ENCODE measurements around the gene MELK.
"Not testable (repeated sequence)": the region's sequence is repeated elsewhere in the genome, so short reads cannot be mapped to it uniquely, and the experiment has no call there.

Gene MELK
- 0.33 to 5.5 (median 2.1) reads per million in 3 experiments for total RNA-seq

GRCh38 chr9:36572515-36573418, at the start of gene MELK:
Gene MELK, plus strand, starts transcription at chr9:36572895. Its CDS starts 8,787 bp downstream, at chr9:36581682.
- DNase-seq: peak; percentile 73

DNA sequence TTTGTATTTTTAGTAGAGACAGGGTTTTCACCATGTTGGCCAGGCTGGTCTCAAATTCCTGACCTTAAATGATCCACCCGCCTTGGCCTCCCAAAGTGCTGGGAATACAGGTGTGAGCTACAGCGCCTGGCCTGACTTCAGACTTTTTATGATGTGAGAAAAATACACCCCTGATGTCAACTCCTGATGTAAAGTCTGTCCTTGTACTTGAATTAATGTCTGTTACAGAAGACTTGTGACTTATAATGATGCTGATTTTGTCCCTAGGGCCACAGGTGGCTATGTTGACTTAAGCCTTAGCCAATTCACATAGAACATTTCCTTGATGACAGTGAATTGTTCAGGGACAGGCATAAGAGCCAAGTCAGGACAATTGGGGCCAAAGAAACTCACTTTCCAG, 42.5 kb upstream of the MELK start:
- DNase-seq: no peak

DNA sequence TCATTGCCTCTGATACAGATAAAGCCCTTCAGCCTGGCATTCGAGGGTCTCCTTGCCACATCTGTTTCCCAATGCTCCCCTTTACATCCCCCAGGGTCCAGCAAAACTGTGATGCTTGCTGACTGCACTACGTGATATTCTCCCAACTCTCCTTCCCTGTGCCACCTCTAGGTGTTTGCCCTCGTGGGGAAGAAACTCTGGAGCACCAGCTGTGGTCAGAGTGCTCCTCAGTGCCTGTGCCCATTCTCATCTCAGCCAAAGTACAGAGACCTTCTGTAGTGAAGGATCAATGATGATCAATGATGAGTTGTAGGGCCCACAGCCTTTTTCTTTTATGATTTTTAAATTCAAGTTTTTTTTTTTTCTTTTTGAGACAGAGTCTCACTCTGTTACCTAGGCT, 40.3 kb upstream of the MELK start:
- no peak for DNase-seq

GRCh38 chr9:36533726-36534125, 39.0 kb upstream of the MELK start:
- not testable (repeated sequence) for DNase-seq

DNA sequence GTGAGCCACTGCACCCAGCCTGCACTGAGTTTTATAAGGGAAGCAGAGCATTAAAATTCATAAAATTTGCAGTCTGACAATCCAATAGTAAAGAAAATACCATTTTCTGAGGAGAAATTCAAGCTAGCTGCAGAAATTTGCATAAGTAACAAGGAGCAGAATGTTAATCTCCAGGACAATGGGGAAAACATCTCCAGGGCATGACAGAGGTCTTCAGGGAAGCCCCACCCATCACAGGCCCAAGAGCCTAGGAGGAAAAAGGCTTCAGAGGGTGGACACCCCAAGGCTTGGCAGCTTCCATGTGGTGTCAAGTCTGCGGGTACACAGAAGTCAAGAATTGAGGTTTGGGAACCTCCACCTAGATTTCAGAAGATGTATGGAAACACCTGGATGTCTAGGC, 37.6 kb upstream of the MELK start:
- DNase-seq: no peak

GRCh38 chr9:36537861-36538260, 34.8 kb upstream of the MELK start:
- no peak for DNase-seq

DNA sequence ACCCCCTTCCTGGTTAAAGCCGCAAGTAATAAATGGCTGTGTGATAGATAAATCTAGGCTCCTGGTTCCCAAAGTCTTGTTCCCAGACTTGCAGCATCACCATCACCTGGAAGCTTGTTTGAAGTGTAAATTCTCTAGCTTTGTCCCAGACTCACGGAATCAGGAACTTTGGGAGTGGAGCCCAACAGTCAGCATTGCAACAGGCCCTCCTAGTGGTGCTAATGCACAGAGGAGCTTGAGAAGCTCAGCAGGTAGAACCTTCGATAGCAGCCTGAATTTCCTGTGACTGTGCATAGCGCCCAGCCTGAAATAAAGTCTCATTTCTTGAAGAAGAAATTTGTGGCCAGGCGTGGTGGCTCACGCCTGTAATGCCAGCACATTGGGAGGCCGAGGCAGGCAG, 30.3 kb upstream of the MELK start:
- DNase-seq: no peak

DNA sequence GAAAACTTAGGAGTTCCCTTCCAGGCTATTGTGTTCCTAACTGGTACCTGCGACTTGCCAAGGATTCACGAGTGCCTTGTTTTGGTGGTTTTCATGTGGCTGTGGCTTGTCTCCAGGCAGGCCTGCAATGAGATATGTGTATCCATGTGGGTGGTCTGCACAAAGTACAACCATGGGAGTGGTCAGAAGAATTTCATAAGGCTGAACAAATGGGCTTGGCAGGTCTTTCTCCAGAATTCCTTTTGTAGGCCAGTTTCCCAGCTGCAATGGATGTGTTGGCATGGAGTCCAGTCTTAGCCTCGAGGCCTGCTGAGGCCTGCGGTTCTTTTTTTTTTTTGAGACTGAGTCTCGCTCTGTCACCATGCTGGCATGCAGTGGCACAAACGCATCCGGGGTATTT, 28.8 kb upstream of the MELK start:
- DNase-seq: no peak

DNA sequence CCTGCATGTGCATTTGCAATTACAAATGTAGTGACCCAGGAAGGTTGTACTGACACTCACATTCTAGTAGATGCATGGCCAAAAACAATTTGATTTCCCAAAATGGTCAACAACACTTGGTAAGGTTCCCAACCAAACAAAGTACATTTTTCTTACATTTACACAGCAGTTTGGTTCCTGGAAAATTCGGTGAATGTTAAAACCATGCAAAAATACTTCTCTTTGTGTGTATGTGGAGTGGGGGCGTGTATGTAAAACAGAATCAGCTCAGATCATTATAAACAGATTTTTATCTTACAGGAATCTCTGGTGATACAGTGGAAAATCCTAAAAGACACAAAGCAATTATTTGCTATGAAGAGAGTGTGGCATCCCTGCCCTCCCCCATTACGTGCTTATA, 25.1 kb upstream of the MELK start:
- DNase-seq: no peak

DNA sequence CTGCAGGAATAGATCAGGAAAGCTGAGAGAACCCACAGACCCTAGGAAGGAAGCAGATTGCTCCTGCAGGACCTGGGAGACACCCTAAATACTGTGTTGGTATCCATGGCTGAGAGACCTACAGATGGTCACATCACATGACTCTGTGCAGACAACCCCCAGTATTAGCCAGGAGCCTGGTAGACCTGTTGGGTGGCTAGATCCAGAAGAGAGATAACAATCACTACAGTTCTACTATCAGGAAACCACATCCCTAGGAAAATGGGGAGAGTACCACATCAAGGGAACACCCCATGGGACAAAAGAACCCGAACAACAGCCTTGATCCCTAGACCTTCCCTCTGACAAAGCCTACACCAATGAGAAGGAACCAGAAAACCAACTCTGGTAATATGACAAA, 24.2 kb upstream of the MELK start:
- no peak for DNase-seq

DNA sequence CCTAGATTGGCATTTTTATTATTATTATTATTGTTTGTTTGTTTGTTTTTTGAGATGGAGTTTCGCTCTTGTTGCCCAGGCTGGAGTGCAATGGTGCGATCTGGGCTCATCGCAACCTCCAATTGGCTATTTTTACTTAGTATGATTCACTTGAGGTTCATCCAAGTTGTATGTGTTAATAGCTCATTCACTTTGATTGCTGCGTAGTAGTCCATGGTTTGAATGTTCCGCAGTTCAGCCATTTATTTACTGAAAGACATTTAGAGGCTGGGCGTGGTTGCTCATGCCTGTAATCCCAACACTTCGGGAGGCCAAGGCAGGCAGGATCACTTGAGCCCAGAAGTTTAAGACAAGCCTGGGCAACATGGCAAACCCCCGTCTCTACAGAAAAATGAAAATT, 22.6 kb upstream of the MELK start:
- no peak for DNase-seq

GRCh38 chr9:36550631-36551098, 22.0 kb upstream of the MELK start:
- not testable (repeated sequence) for DNase-seq

GRCh38 chr9:36551129-36551528, 21.6 kb upstream of the MELK start:
- no peak for DNase-seq

- DNase-seq: no peak
These were observed 20.8 kb upstream of the MELK start for GRCh38 chr9:36551910-36552309.

DNA sequence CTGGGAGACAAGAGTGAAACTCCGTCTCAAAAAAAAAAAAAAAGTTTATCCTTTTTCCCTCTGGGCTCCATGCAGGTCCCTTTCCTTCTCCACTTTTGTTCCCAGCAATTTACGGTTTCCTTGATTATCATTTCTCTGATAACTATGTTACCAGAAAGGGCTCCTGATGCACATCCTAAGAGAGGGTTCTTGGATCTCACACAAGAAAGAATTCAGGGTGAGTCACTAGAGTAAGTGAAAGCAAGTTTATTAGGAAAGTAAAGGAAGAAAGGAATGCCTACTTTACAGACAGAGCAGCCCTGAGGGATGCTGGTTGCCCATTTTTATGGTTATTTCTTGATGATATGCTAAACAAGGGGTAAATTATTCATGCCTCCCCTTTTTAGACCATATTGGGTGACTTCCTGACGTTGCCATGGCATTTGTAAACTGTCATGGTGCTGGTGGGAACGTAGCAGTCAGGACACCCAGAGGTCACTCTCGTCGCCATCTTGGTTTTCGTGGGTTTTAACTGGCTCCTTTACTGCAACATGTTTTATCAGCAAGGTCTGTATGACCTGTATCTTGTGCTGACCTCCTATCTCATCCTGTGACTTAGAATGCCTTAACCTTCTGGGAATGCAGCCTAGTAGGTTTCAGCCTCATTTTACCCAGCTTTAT, 13.5 kb upstream of the MELK start:
- no peak for DNase-seq

DNA sequence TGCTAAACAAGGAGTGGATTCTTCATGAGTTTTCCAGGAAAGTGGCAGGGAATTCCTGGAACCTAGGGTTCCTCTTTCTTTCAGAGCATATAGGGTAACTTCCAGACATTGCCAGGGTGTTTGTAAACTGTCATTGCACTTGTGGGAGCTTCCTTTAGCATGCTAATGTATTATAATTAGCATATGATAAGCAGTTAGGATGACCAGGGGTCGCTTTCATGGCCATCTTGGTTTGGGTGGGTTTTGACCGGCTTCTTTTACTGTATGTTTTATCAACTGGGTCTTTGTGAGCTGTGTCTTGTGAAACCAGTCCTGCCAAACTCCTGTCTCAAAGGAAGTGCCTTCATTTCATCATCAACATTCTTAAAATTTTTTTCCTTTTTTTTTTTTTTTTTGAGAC, 11.9 kb upstream of the MELK start:
- DNase-seq: no peak

DNA sequence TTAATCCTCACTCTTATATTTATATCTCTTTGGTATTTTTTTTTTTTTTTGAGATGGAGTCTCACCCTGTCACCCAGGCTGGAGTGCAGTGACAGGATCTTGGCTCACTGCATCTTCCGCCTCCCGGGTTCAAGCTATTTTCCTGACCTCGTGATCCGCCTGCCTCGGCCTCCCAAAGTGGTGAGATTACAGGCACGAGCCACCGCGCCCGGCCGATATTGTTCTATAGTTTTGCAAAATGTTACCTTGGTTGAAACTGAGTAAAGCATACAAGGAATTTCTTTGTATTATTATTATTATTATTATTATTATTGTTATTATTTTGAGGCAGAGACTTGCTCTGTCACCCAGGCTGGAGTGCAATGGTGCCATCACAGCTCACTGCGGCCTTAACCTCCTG, 9.9 kb upstream of the MELK start:
- not testable (repeated sequence) for DNase-seq

GRCh38 chr9:36566813-36567221, 5.9 kb upstream of the MELK start:
- DNase-seq: no peak

- DNase-seq: not testable (repeated sequence)
These were observed 4.0 kb upstream of the MELK start for GRCh38 chr9:36568681-36569080.

DNA sequence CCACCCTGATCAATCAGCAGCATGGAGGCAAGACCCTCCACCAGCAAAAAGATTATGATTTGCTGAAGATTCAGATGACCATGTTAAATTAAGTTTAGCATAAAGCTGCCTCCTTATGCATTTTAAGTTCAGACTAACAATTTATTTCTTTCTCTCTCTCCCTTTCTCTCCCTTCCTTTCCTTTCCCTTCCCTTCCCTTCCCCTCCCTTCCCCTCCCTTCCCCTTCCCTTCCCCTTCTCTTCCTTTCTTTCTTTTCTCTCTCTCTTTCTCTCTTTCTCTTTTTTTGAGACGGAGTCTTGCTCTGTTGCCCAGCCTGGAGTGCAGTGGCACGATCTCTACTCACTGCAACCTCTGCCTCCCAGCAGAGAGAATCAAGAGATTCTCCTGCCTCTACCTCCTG, 1.4 kb upstream of the MELK start:
- no peak for DNase-seq

DNA sequence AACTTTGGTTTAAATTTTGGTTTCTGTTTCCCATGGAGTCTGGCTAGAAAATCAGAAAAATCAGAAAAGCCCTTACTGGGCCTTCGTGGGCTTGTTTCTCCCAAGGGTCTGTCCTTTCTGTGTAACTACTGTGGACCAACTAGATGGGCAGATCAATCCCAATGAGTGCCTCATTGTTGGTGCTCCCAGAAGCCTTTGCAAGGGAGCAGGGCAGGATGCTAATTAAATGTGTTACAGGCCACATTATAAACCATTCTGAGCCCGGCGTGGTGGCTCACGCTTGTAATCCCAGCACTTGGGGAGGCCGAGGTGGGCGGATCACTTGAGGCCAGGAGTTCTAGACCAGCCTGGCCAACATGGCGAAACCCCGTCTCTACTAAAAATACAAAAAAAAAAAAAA, 1.4 kb downstream of the MELK start:
- not testable (repeated sequence) for DNase-seq

DNA sequence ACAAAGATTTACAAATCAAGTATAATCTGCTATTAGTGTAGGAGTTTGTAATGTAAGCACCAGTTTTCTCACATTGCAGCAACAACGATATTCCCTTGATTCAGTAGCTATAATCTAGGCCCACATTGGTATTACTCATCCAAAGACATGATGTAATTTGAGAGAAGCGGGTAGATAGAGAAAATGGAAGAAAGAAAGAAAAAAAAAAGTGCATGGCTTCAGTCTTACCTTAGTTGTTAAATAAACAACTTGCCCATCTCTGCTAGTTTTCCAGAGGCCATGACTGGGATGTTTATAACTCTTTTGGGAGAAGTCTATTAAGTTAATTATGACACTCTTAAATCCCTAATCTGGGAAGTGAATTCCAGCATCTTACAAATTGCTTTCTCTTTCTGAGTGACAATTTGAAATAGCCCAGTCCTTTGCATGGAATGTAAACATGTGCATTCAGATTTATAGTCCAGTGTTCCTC, 2.8 kb downstream of the MELK start:
- DNase-seq: no peak

DNA sequence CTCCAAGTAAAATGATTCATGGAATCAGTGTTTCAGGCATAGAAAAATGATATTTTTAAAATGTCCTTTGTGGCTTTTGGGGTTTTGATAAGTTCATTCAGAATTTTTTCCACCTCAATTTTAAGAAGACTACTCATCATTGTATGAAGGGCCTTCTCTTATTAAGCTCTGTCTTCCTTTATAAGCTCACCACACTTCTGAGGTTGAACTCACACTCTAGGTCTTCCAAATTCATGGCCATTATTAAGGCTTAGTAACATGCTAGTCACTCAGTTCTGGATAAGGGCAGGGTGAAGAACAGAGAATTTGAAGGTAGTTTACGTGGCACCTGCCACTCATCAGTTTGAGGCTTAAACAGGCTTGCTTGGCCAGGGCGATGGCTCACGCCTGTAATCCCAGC, 4.2 kb downstream of the MELK start:
- DNase-seq: no peak

Measured in central memory CD4-positive, alpha-beta T cell (primary cell).